HEK293T (cell line): Measurements from ENCODE around the gene PHLPP1.

Experiments used
- BHLHE40 ChIP-seq: fragments of 450-650 bp; IDR thresholded peaks from 2 replicates; pipeline ENCODE4 v1.6.1; 2016; ENCODE audit warnings: mild to moderate bottlenecking, moderate library complexity, borderline replicate concordance
- CTBP1 ChIP-seq: fragments of 450-650 bp; IDR thresholded peaks from 2 replicates; pipeline ENCODE4 v1.6.1; 2016; ENCODE audit warnings: borderline replicate concordance
- FOXK2 ChIP-seq: fragments of 450-650 bp; IDR thresholded peaks from 2 replicates; pipeline ENCODE4 v1.6.1; 2016; ENCODE audit warnings: mild to moderate bottlenecking
- SP1 ChIP-seq: fragments of 450-650 bp; IDR thresholded peaks from 2 replicates; pipeline ENCODE4 v1.6.1; 2017
- TARDBP ChIP-seq: fragments of 450-650 bp; IDR thresholded peaks from 2 replicates; pipeline ENCODE4 v1.6.1; 2016

- TF ChIP-seq BHLHE40, result no peak
- TF ChIP-seq TARDBP, result no peak
- TF ChIP-seq CTBP1, result no peak
- no peak for TF ChIP-seq FOXK2
- TF ChIP-seq SP1, result no peak
These were observed 224.1 kb downstream of the PHLPP1 start for GRCh38 chr18:62939433-62939832.
